ENCODE data around the gene NOBOX.
"Not testable (repeated sequence)": the region's sequence is repeated elsewhere in the genome, so short reads cannot be mapped to it uniquely, and the experiment has no call there.

GRCh38 chr7:144369221-144369620 is 34.3 kb downstream of the NOBOX start:
- TF ChIP-seq, protein P1, sequence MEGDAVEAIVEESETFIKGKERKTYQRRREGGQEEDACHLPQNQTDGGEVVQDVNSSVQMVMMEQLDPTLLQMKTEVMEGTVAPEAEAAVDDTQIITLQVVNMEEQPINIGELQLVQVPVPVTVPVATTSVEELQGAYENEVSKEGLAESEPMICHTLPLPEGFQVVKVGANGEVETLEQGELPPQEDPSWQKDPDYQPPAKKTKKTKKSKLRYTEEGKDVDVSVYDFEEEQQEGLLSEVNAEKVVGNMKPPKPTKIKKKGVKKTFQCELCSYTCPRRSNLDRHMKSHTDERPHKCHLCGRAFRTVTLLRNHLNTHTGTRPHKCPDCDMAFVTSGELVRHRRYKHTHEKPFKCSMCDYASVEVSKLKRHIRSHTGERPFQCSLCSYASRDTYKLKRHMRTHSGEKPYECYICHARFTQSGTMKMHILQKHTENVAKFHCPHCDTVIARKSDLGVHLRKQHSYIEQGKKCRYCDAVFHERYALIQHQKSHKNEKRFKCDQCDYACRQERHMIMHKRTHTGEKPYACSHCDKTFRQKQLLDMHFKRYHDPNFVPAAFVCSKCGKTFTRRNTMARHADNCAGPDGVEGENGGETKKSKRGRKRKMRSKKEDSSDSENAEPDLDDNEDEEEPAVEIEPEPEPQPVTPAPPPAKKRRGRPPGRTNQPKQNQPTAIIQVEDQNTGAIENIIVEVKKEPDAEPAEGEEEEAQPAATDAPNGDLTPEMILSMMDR (IDR thresholded peaks at IDR 0.05), result not testable (repeated sequence)
- not testable (repeated sequence) for TF ChIP-seq POLR2A (IDR thresholded peaks at IDR 0.05)
